Mucosa of stomach (tissue), 1 donor: ENCODE data around the gene SORCS2.

Experiments
- H3K27me3 ChIP-seq: one replicate; pipeline ENCODE4 v1.7.0; 2013; ENCODE audit warnings: mild to moderate bottlenecking, low read length; ENCODE audit not compliant: control insufficient read depth, insufficient read depth
- H3K36me3 ChIP-seq: one replicate; pipeline ENCODE4 v1.7.0; 2013; ENCODE audit warnings: low read length; ENCODE audit not compliant: control insufficient read depth, insufficient read depth
- H3K4me1 ChIP-seq: one replicate; pipeline ENCODE4 v1.7.0; 2013; ENCODE audit warnings: mild to moderate bottlenecking, low read length; ENCODE audit not compliant: control insufficient read depth, insufficient read depth
- H3K4me3 ChIP-seq: one replicate; pipeline ENCODE4 v1.7.0; 2013; ENCODE audit warnings: low read length
- H3K9ac ChIP-seq: one replicate; pipeline ENCODE4 v1.7.0; 2013; ENCODE audit warnings: mild to moderate bottlenecking, low read length, moderate library complexity
- H3K9me3 ChIP-seq: one replicate; pipeline ENCODE4 v1.7.0; 2013; ENCODE audit warnings: mild to moderate bottlenecking, low read length, moderate library complexity; ENCODE audit not compliant: control insufficient read depth
- donor health status: Pancreatic carcinoma.

The SORCS2 gene

DNA sequence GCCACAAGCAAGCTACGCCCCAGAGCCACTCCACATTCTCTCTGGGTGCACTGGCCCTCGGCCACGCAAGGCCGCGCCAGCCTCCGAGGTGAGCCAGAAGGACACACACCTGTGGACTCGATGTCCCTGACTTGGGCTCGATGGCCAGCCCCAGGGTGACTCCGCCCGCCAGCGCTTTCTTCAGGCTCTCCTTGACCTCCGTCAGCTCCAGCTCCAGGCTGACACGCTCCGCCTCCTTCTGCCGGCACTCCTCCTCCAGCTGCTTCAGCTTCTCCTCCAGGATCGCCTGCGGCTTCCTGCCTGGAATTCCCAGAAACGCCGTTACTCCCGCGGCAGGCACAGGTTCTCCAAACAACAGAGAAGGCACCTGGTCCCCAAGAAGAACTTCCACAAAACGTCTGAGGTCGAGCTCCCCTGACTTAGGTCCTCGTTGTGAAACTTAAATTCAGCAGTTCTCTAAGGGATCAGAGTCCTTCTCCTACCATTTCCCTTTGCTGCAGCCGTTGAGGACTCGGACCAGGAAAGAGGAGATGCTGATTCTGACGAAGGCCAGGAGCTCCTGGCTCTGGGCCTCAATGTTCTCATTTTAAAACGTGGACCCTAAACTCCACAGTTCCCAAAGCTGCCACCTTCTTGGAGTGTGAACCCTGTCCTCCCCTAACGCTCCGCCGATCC lies 580.5 kb downstream of the SORCS2 start:
- no peaks in the 10 kb centered on the region for H3K4me1 ChIP-seq
- H3K9ac ChIP-seq: no peak overlapping the region
- no peaks in the 10 kb centered on the region for H3K27me3 ChIP-seq
- no peaks in the 10 kb centered on the region for H3K9me3 ChIP-seq
- H3K4me3 ChIP-seq: no peak overlapping the region
- peaks cover 5% of the 10 kb centered on the region for H3K36me3 ChIP-seq

- H3K9me3 ChIP-seq: no peaks in the 10 kb centered on the region
- no peak overlapping the region for H3K4me3 ChIP-seq
- no peaks in the 10 kb centered on the region for H3K4me1 ChIP-seq
- peaks cover 4% of the 10 kb centered on the region for H3K36me3 ChIP-seq
- H3K27me3 ChIP-seq: no peaks in the 10 kb centered on the region
- no peak overlapping the region for H3K9ac ChIP-seq
Measured at GRCh38 chr4:7773401-7774180, 581.3 kb downstream of the SORCS2 start.

- Histone ChIP-seq H3K36me3 (peaks cover 4% of the 10 kb centered on the region), H3K4me3 (no peak overlapping the region), H3K9ac (no peak overlapping the region), H3K9me3 (no peaks in the 10 kb centered on the region), H3K27me3 (no peaks in the 10 kb centered on the region), H3K4me1 (no peaks in the 10 kb centered on the region)
Measured at GRCh38 chr4:7774301-7775294, 582.3 kb downstream of the SORCS2 start.

- peaks cover 4% of the 10 kb centered on the region for H3K36me3 ChIP-seq
- no peaks in the 10 kb centered on the region for H3K27me3 ChIP-seq
- H3K9me3 ChIP-seq: no peaks in the 10 kb centered on the region
- H3K4me3 ChIP-seq: no peak overlapping the region
- H3K4me1 ChIP-seq: no peaks in the 10 kb centered on the region
- H3K9ac ChIP-seq: no peak overlapping the region
Measured at GRCh38 chr4:7775396-7775795, 583.1 kb downstream of the SORCS2 start.

DNA sequence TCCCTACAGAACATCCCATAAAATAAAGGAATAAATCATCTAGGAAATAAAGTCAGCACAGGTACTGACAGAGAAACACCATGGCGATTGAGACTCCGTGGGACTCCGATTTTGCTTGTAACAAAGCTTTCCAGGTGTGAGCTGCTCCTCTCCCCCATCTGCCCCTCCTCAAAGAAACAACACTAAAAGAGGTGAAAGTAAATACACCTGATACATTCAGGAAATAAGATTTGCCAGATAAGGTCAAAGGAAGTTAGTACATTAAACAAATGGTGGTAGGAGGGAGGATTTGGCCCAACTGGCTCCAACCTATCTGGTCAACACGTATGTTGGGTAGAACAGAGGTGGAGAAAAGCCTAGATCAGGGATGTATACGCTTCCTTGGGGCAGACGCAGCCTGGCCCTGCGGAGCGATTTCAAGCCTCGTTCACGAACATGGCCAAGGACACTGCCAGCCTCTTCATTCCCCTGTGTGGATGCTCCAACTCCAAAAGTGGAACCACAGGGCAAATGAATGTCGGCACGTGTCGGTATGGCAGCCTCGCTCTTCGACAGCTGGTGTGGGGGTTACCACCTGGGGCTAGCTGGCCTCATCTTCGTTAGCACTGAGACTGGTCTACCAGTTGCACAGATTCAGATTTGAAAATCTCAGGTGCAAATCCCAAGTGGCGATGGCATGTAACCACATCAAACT lies 584.8 kb downstream of the SORCS2 start:
- no peaks in the 10 kb centered on the region for H3K27me3 ChIP-seq
- no peak overlapping the region for H3K9ac ChIP-seq
- no peak overlapping the region for H3K4me3 ChIP-seq
- H3K9me3 ChIP-seq: no peaks in the 10 kb centered on the region
- peaks cover 4% of the 10 kb centered on the region for H3K36me3 ChIP-seq
- H3K4me1 ChIP-seq: no peaks in the 10 kb centered on the region

GRCh38 chr4:7777871-7778509 lies 585.7 kb downstream of the SORCS2 start:
- Histone ChIP-seq H3K9me3 (no peaks in the 10 kb centered on the region), H3K9ac (no peak overlapping the region), H3K27me3 (no peaks in the 10 kb centered on the region), H3K4me1 (no peaks in the 10 kb centered on the region), H3K36me3 (peaks cover 4% of the 10 kb centered on the region), H3K4me3 (no peak overlapping the region)

GRCh38 chr4:7778510-7779431 lies 586.4 kb downstream of the SORCS2 start:
- Histone ChIP-seq H3K4me1 (no peaks in the 10 kb centered on the region), H3K9ac (no peak overlapping the region), H3K27me3 (no peaks in the 10 kb centered on the region), H3K9me3 (no peaks in the 10 kb centered on the region), H3K4me3 (no peak overlapping the region), H3K36me3 (peaks cover 4% of the 10 kb centered on the region)

GRCh38 chr4:7779432-7779768 lies 587.1 kb downstream of the SORCS2 start:
- Histone ChIP-seq H3K4me3 (no peak overlapping the region), H3K4me1 (no peaks in the 10 kb centered on the region)

DNA sequence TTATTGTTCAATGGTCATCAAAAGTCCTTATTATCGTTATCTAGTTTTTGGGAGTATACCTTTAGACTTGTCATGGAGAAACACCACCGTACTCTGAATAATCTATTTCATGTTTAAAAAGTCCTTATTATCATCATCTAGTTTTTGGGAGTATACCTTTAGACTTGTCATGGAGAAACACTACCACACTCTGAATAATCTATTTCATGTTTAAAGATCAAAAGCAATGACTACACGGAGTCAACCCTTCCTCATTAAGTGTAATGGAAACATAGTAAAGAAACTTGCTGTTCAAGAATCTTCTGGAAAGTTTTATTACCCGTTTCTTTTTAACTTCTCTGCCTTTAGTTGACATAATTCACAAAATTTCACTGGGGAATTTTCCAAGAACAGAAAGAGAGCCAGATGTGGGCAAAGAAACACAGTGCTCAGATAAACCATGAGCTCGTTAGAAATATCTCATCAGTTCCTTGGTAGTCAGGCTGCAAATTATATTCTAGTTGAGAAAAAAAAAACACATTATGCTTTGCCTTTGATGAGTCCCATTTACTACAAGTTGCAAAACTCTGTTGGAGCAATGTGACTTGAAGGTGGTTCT lies 588.5 kb downstream of the SORCS2 start:
- H3K36me3 ChIP-seq: peaks cover 10% of the 10 kb centered on the region
- no peaks in the 10 kb centered on the region for H3K27me3 ChIP-seq

More at GRCh38 chr4:7779432-7779768, 587.1 kb downstream of the SORCS2 start:
- H3K27me3 ChIP-seq: no peaks in the 10 kb centered on the region
- peaks cover 4% of the 10 kb centered on the region for H3K36me3 ChIP-seq
- H3K9me3 ChIP-seq: no peaks in the 10 kb centered on the region
- H3K9ac ChIP-seq: no peak overlapping the region

DNA sequence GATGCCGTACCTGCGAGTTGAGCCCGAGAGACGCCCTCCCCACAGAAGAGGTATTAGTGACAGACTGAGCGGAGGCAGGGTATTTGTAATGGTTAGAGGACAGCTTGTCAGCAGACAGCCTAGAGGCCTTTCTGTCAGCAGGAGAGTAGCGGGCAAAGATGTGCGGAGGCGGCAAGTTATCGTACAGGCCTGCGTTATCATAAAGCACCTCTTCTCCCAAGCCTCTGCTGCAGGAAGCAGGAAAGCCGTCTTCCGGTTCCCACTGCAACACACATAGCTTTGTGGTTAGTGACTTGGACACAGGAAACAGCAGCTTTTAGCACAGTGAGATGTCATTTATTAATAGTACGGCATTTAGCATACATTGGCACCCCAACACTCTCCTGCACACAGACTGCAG lies 589.0 kb downstream of the SORCS2 start:
- Histone ChIP-seq H3K36me3 (peaks cover 10% of the 10 kb centered on the region), H3K9me3 (no peaks in the 10 kb centered on the region), H3K9ac (no peak overlapping the region), H3K4me3 (no peak overlapping the region), H3K4me1 (no peaks in the 10 kb centered on the region), H3K27me3 (no peaks in the 10 kb centered on the region)

More for the DNA sequence above, 588.5 kb downstream of the SORCS2 start:
- Histone ChIP-seq H3K9ac (no peak overlapping the region), H3K4me1 (no peaks in the 10 kb centered on the region), H3K9me3 (no peaks in the 10 kb centered on the region), H3K4me3 (no peak overlapping the region)
